ENCODE results near the gene KIF26B.
"Not testable (repeated sequence)": the region's sequence is repeated elsewhere in the genome, so short reads cannot be mapped to it uniquely, and the experiment has no call there.

KIF26B gene

GRCh38 chr1:245698860-245699259 lies 544.1 kb downstream of the KIF26B start:
- DNase-seq (ENCODE audit: low read depth in 2 of 2), result no peak

GRCh38 chr1:245700631-245701030 lies 545.8 kb downstream of the KIF26B start:
- no peak for DNase-seq (ENCODE audit: low read depth in 2 of 2)

- no peak for DNase-seq (ENCODE audit: low read depth in 2 of 2)
Measured at GRCh38 chr1:245701631-245702030, 546.8 kb downstream of the KIF26B start.

GRCh38 chr1:245702346-245702745 lies 547.6 kb downstream of the KIF26B start:
- no peak for DNase-seq (ENCODE audit: low read depth in 2 of 2)

- no peak for DNase-seq (ENCODE audit: low read depth in 2 of 2)
Measured at GRCh38 chr1:245704341-245704740, 549.6 kb downstream of the KIF26B start.

GRCh38 chr1:245704765-245705164 lies 550.0 kb downstream of the KIF26B start:
- DNase-seq (ENCODE audit: low read depth in 2 of 2), result no peak

GRCh38 chr1:245707941-245708340 lies 553.2 kb downstream of the KIF26B start:
- no peak for DNase-seq (ENCODE audit: low read depth in 2 of 2)

GRCh38 chr1:245710961-245711903 lies 556.4 kb downstream of the KIF26B start:
- no peak for DNase-seq (ENCODE audit: low read depth in 2 of 2)

- not testable (repeated sequence) for DNase-seq (ENCODE audit: low read depth in 2 of 2)
Measured at GRCh38 chr1:245714027-245714426, 559.2 kb downstream of the KIF26B start.

GRCh38 chr1:245715291-245715701 lies 560.5 kb downstream of the KIF26B start:
- no peak for DNase-seq (ENCODE audit: low read depth in 2 of 2)

- no peak for DNase-seq (ENCODE audit: low read depth in 2 of 2)
Measured at GRCh38 chr1:245715970-245716369, 561.2 kb downstream of the KIF26B start.

- no peak for DNase-seq (ENCODE audit: low read depth in 2 of 2)
Measured at GRCh38 chr1:245716561-245716960, 561.8 kb downstream of the KIF26B start.

GRCh38 chr1:245717611-245718010 lies 562.8 kb downstream of the KIF26B start:
- no peak for DNase-seq (ENCODE audit: low read depth in 2 of 2)

GRCh38 chr1:245718123-245718522 lies 563.3 kb downstream of the KIF26B start:
- DNase-seq (ENCODE audit: low read depth in 2 of 2), result no peak

GRCh38 chr1:245718951-245719350 lies 564.2 kb downstream of the KIF26B start:
- DNase-seq (ENCODE audit: low read depth in 2 of 2), result no peak

- DNase-seq (ENCODE audit: low read depth in 2 of 2), result no peak
Measured at GRCh38 chr1:245721488-245721887, 566.7 kb downstream of the KIF26B start.

- DNase-seq (ENCODE audit: low read depth in 2 of 2), result not testable (repeated sequence)
Measured at GRCh38 chr1:245728035-245728434, 573.2 kb downstream of the KIF26B start.

- DNase-seq (ENCODE audit: low read depth in 2 of 2), result no peak
Measured at GRCh38 chr1:245730801-245731200, 576.0 kb downstream of the KIF26B start.

- not testable (repeated sequence) for DNase-seq (ENCODE audit: low read depth in 2 of 2)
Measured at GRCh38 chr1:245740336-245740735, 585.6 kb downstream of the KIF26B start.

GRCh38 chr1:245742896-245743295 lies 588.1 kb downstream of the KIF26B start:
- DNase-seq (ENCODE audit: low read depth in 2 of 2), result no peak

GRCh38 chr1:245748240-245748639 lies 593.5 kb downstream of the KIF26B start:
- no peak for DNase-seq (ENCODE audit: low read depth in 2 of 2)

GRCh38 chr1:245748646-245749045 lies 593.9 kb downstream of the KIF26B start:
- DNase-seq (ENCODE audit: low read depth in 2 of 2), result no peak

- no peak for DNase-seq (ENCODE audit: low read depth in 2 of 2)
Measured at GRCh38 chr1:245749053-245749452, 594.3 kb downstream of the KIF26B start.

Measured in stimulated activated CD8-positive, alpha-beta memory T cell treated with anti-CD3 and anti-CD28 coated beads, Interleukin-15, amount 100 ng/mL, for 48 hours (primary cell).